Stimulated activated CD4-positive, alpha-beta T cell treated with anti-CD3 and anti-CD28 coated beads, Interleukin-1b, Interleukin-23, amount 100 ng/mL, for 24 hours (primary cell): Measurements from ENCODE around the gene TIFAB.
"Not testable (repeated sequence)": the region's sequence is repeated elsewhere in the genome, so short reads cannot be mapped to it uniquely, and the experiment has no call there.

Experiments
- DNase-seq, 4 experiments: peaks; one replicate each; pipeline ENCODE4 v3.0.0-alpha.2; 2020; ENCODE audit warnings: low read depth in 4 of 4, low spot score in 1 of 4

TIFAB gene

GRCh38 chr5:135452321-135453030, at the start of gene TIFAB:
TSS of gene TIFAB (minus strand) at chr5:135452351. CDS start at chr5:135449939, 2,412 bp downstream.
- DNase-seq = no peak

GRCh38 chr5:135498637-135498995, 46.5 kb upstream of the TIFAB start:
- DNase-seq = no peak

GRCh38 chr5:135497971-135498636, 46.0 kb upstream of the TIFAB start:
- DNase-seq = no peak

- not testable (repeated sequence) for DNase-seq
Measured at GRCh38 chr5:135495531-135495930, 43.4 kb upstream of the TIFAB start.

GRCh38 chr5:135494196-135494595, 42.0 kb upstream of the TIFAB start:
- DNase-seq = no peak

GRCh38 chr5:135493406-135494180, 41.4 kb upstream of the TIFAB start:
- DNase-seq = no peak

- no peak for DNase-seq
Measured at GRCh38 chr5:135492319-135492626, 40.1 kb upstream of the TIFAB start.

GRCh38 chr5:135491552-135492318, 39.6 kb upstream of the TIFAB start:
- no peak for DNase-seq

GRCh38 chr5:135491038-135491551, 38.9 kb upstream of the TIFAB start:
- DNase-seq = no peak

- DNase-seq = no peak
Measured at GRCh38 chr5:135490245-135491037, 38.3 kb upstream of the TIFAB start.

- DNase-seq = no peak
Measured at GRCh38 chr5:135489466-135490244, 37.5 kb upstream of the TIFAB start.

- DNase-seq = no peak
Measured at GRCh38 chr5:135488727-135489465, 36.7 kb upstream of the TIFAB start.

GRCh38 chr5:135487839-135488514, 35.8 kb upstream of the TIFAB start:
- no peak for DNase-seq

- no peak for DNase-seq
Measured at GRCh38 chr5:135487037-135487395, 34.9 kb upstream of the TIFAB start.

- DNase-seq = no peak
Measured at GRCh38 chr5:135486131-135487036, 34.2 kb upstream of the TIFAB start.

- DNase-seq = no peak
Measured at GRCh38 chr5:135484674-135485086, 32.5 kb upstream of the TIFAB start.

GRCh38 chr5:135483254-135483653, 31.1 kb upstream of the TIFAB start:
- no peak for DNase-seq
